Activated CD8-positive, alpha-beta T cell treated with anti-CD3 and anti-CD28 coated beads for 36 hours (primary cell): ENCODE results near the gene DNAI1. TPM values are rescaled to one million over a fixed set of nuclear protein-coding genes. Genes with fewer than 3 reads are reported as not detected.

Experiments
- ATAC-seq: fragments of 200-7000 bp; cut with Tn5 transposase; one replicate; pipeline ENCODE4 v1.10.0; 2021; ENCODE audit warnings: mild to moderate bottlenecking, moderate library complexity
- CTCF ChIA-PET: fragments of 350-600 bp; sonication (Branson Sonifier 250); formaldehyde crosslinking; loops from one replicate; lab custom pipeline; 2021; ENCODE audit warnings: antibody characterized with exemption; lab: Charles Lee
- POLR2A ChIA-PET: fragments of 350-600 bp; sonication (Branson Sonifier 250); formaldehyde crosslinking; loops from one replicate; lab custom pipeline; 2021; ENCODE audit warnings: antibody characterized with exemption; lab: Charles Lee
- DNase-seq: peaks from one replicate; pipeline ENCODE4 v3.0.0-alpha.2; 2020
- H3K27ac Mint-ChIP-seq: one replicate; pipeline ENCODE4 v1.8.0; 2021; ENCODE audit warnings: mild to moderate bottlenecking, mixed read lengths
- H3K27me3 Mint-ChIP-seq: one replicate; pipeline ENCODE4 v1.8.0; 2021; ENCODE audit warnings: mixed read lengths
- H3K36me3 Mint-ChIP-seq: one replicate; pipeline ENCODE4 v1.8.0; 2021; ENCODE audit warnings: low read depth, mixed read lengths
- H3K4me1 Mint-ChIP-seq: one replicate; pipeline ENCODE4 v1.8.0; 2021; ENCODE audit warnings: low read depth, mixed read lengths
- H3K4me3 Mint-ChIP-seq: one replicate; pipeline ENCODE4 v1.8.0; 2021; ENCODE audit warnings: mild to moderate bottlenecking, moderate library complexity, mixed read lengths
- H3K9me3 Mint-ChIP-seq: one replicate; pipeline ENCODE4 v1.8.0; 2021; ENCODE audit warnings: mixed read lengths
- CTCF ChIP-seq: fragments of 200-600 bp; IDR thresholded peaks from one replicate; pipeline ENCODE4 v1.8.0; 2022; ENCODE audit warnings: antibody characterized with exemption, mild to moderate bottlenecking
- intact Hi-C: fragments of 100-400 bp; cut with micrococcal nuclease; formaldehyde crosslinking; loops from one replicate; pipeline ENCODE4 v1.10.0; 2022
- total RNA-seq, 2 experiments: library from RNA; stranded (reverse); gene quantifications; one replicate each; pipeline ENCODE4 v1.2.3, GENCODE V29; 2021

Gene DNAI1
- total RNA-seq, 2 experiments from 2014 or later = 0.18 TPM; not detected in 1

- CTCF ChIA-PET = interaction anchor here (1.0 to 1.8 kb wide), 7 partner anchors 9 to 157 kb away, joined by 3 to 14 read pairs (median 5); partner anchors contain the start of gene MYORG
- intact Hi-C loops = no loop called here
- no peak for DNase-seq
- Mint-ChIP-seq H3K36me3 (no peaks in the 10 kb centered on the region), H3K4me1 (peaks cover 10% of the 10 kb centered on the region), H3K27ac (no peak overlapping the region), H3K4me3 (no peak overlapping the region), H3K9me3 (no peaks in the 10 kb centered on the region), H3K27me3 (no peaks in the 10 kb centered on the region)
- no peak for ATAC-seq
- POLR2A ChIA-PET = no interaction called here
- TF ChIP-seq CTCF = no peak
These were observed 11.7 kb upstream of the DNAI1 start for GRCh38 chr9:34446951-34447350.

GRCh38 chr9:34450644-34451043, 8.0 kb upstream of the DNAI1 start:
- intact Hi-C loops = no loop called here
- ChIA-PET CTCF (interaction anchor here (1.8 to 2.4 kb wide), 2 partner anchors 47 to 96 kb away, joined by 6 to 7 read pairs; no protein-coding TSS in a partner anchor), POLR2A (no interaction called here)
- Mint-ChIP-seq H3K27me3 (no peaks in the 10 kb centered on the region), H3K4me1 (peaks cover 22% of the 10 kb centered on the region), H3K36me3 (no peaks in the 10 kb centered on the region), H3K27ac (no peak overlapping the region), H3K4me3 (no peak overlapping the region), H3K9me3 (no peaks in the 10 kb centered on the region)
- TF ChIP-seq CTCF = no peak
- ATAC-seq (no peak), DNase-seq (no peak)

GRCh38 chr9:34451135-34451534, 7.5 kb upstream of the DNAI1 start:
- no peak for TF ChIP-seq CTCF
- no peak for DNase-seq
- intact Hi-C loops = no loop called here
- Mint-ChIP-seq H3K4me3 (no peak overlapping the region), H3K27me3 (no peaks in the 10 kb centered on the region), H3K36me3 (no peaks in the 10 kb centered on the region), H3K27ac (no peak overlapping the region), H3K9me3 (no peaks in the 10 kb centered on the region), H3K4me1 (peaks cover 24% of the 10 kb centered on the region)
- no peak for ATAC-seq
- ChIA-PET POLR2A (no interaction called here), CTCF (interaction anchor here (1.0 to 2.4 kb wide), 2 partner anchors 47 to 112 kb away, joined by 3 to 6 read pairs; no protein-coding TSS in a partner anchor)

- ChIA-PET POLR2A (no interaction called here), CTCF (interaction anchor here (1.0 to 2.4 kb wide), 2 partner anchors 48 to 113 kb away, joined by 3 to 6 read pairs; no protein-coding TSS in a partner anchor)
- H3K4me3 Mint-ChIP-seq = no peak overlapping the region
- DNase-seq (peak; percentile 54), ATAC-seq (peak; percentile 67)
- H3K27ac Mint-ChIP-seq = no peak overlapping the region
- peaks cover 28% of the 10 kb centered on the region for H3K4me1 Mint-ChIP-seq
- H3K27me3 Mint-ChIP-seq = no peaks in the 10 kb centered on the region
- H3K9me3 Mint-ChIP-seq = no peaks in the 10 kb centered on the region
- H3K36me3 Mint-ChIP-seq = no peaks in the 10 kb centered on the region
- TF ChIP-seq CTCF = no peak
- intact Hi-C loops = no loop called here
These were observed 7.1 kb upstream of the DNAI1 start for GRCh38 chr9:34451545-34451944.

- POLR2A ChIA-PET = interaction anchor here (1.2 kb wide), 1 partner anchor 11 kb away, joined by 3 read pairs; no protein-coding TSS in a partner anchor
- Mint-ChIP-seq H3K27me3 (no peaks in the 10 kb centered on the region), H3K4me1 (peaks cover 38% of the 10 kb centered on the region), H3K4me3 (no peak overlapping the region), H3K9me3 (no peaks in the 10 kb centered on the region), H3K27ac (no peak overlapping the region), H3K36me3 (no peaks in the 10 kb centered on the region)
- no peak for TF ChIP-seq CTCF
- DNase-seq (no peak), ATAC-seq (no peak)
- intact Hi-C loops = no loop called here
- CTCF ChIA-PET = interaction anchor here (1.0 to 4.6 kb wide), 3 partner anchors 48 to 151 kb away, joined by 3 to 18 read pairs (median 6); no protein-coding TSS in a partner anchor
These were observed 6.0 kb upstream of the DNAI1 start for GRCh38 chr9:34452568-34452967.
